DND-41 (cell line): ENCODE measurements around the gene STXBP6.
"Not testable (repeated sequence)": the region's sequence is repeated elsewhere in the genome, so short reads cannot be mapped to it uniquely, and the experiment has no call there.

Experiments
- ATAC-seq: fragments of 200-7000 bp; cut with Tn5 transposase; 3 replicates; pipeline ENCODE4 v1.9.1; 2021; ENCODE audit warnings: low read depth; ENCODE audit not compliant: insufficient read depth
- DNase-seq: peaks from one replicate; pipeline ENCODE4 v3.0.0-alpha.2; 2020
- H2AFZ ChIP-seq: 2 replicates; pipeline ENCODE4 v1.6.0; 2012; ENCODE audit warnings: low read depth, low read length
- H3K27ac ChIP-seq: 2 replicates; pipeline ENCODE4 v1.5.1; 2012; ENCODE audit warnings: low read length, inconsistent platforms
- H3K27me3 ChIP-seq: fragments of 200-600 bp; sonication (generic); 2 replicates; pipeline ENCODE4 v1.6.0; 2012; ENCODE audit warnings: low read length, mild to moderate bottlenecking, inconsistent platforms; ENCODE audit not compliant: insufficient read depth, poor library complexity
- H3K36me3 ChIP-seq: 2 replicates; pipeline ENCODE4 v1.5.1; 2012; ENCODE audit warnings: low read length, inconsistent platforms; ENCODE audit not compliant: insufficient read depth
- H3K4me1 ChIP-seq: 2 replicates; pipeline ENCODE4 v1.5.1; 2012; ENCODE audit warnings: mild to moderate bottlenecking, low read length; ENCODE audit not compliant: insufficient read depth
- H3K4me2 ChIP-seq: 2 replicates; pipeline ENCODE4 v1.6.0; 2012; ENCODE audit warnings: mild to moderate bottlenecking, moderate library complexity, low read length, inconsistent platforms; ENCODE audit not compliant: insufficient read depth
- H3K4me3 ChIP-seq, 2 experiments: fragments of 200-600 bp in 1 of 2; shearing (Covaris generic) in 1 of 2; 2 replicates each; pipeline ENCODE4 v1.5.1; 2012 to 2016; ENCODE audit warnings: inconsistent platforms in 2 of 2, low read length in 2 of 2, mild to moderate bottlenecking in 2 of 2, low read depth in 1 of 2, moderate library complexity in 1 of 2
- H3K79me2 ChIP-seq: 2 replicates; pipeline ENCODE4 v1.6.0; 2012; ENCODE audit warnings: low read length, inconsistent platforms; ENCODE audit not compliant: insufficient read depth
- H3K9ac ChIP-seq: 2 replicates; pipeline ENCODE4 v1.6.0; 2012; ENCODE audit warnings: low read depth, mild to moderate bottlenecking, inconsistent platforms, low read length, moderate library complexity
- H3K9me3 ChIP-seq: 2 replicates; pipeline ENCODE4 v1.5.1; 2012; ENCODE audit warnings: low read length, moderate library complexity, mild to moderate bottlenecking, inconsistent platforms; ENCODE audit not compliant: insufficient read depth, severe bottlenecking
- H4K20me1 ChIP-seq: 2 replicates; pipeline ENCODE4 v1.6.0; 2012; ENCODE audit warnings: low read length; ENCODE audit not compliant: insufficient read depth
- EZH2 ChIP-seq: IDR thresholded peaks from 3 replicates; pipeline ENCODE4 v1.6.1; 2012; ENCODE audit warnings: borderline replicate concordance, low read depth, mild to moderate bottlenecking, moderate library complexity, low read length, inconsistent platforms; ENCODE audit not compliant: severe bottlenecking
- TF ChIP-seq, protein P1 (sequence below): IDR thresholded peaks from 2 replicates; pipeline ENCODE4 v1.5.1; 2012; ENCODE audit warnings: borderline replicate concordance, low read length, moderate library complexity, mild to moderate bottlenecking; ENCODE audit not compliant: poor library complexity, severe bottlenecking; ENCODE audit errors: extremely low read depth

STXBP6 gene

DNA sequence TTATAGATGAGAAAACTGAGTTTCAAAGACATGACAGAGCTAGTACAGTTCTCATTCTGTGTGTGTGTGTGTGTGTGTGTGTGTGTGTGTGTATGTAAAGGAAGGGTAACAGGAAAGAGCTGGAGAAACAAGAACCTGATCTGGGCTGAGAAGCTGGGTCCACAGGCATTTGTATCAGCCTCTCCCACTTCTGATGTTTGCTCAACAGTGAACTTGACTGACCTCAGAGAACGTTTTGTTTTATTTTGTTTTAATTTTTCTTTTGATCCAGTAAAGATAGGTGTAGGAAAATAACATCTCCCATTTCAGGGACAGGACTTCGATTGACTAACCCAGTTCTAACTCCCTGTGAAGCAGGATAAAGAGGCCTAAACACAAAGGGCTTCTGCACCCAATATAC is 85.4 kb downstream of the STXBP6 start:
- Histone ChIP-seq H3K9ac (no peak overlapping the region), H3K27me3 (peaks cover 6% of the 10 kb centered on the region), H3K79me2 (no peaks in the 10 kb centered on the region), H3K4me1 (no peaks in the 10 kb centered on the region), H3K4me3 (no peak overlapping the region), H3K4me2 (no peak overlapping the region), H2AFZ (no peak overlapping the region), H4K20me1 (no peaks in the 10 kb centered on the region), H3K27ac (no peak overlapping the region), H3K36me3 (no peaks in the 10 kb centered on the region), H3K9me3 (no peaks in the 10 kb centered on the region)
- ATAC-seq (no peak), DNase-seq (no peak)
- TF ChIP-seq, protein P1, sequence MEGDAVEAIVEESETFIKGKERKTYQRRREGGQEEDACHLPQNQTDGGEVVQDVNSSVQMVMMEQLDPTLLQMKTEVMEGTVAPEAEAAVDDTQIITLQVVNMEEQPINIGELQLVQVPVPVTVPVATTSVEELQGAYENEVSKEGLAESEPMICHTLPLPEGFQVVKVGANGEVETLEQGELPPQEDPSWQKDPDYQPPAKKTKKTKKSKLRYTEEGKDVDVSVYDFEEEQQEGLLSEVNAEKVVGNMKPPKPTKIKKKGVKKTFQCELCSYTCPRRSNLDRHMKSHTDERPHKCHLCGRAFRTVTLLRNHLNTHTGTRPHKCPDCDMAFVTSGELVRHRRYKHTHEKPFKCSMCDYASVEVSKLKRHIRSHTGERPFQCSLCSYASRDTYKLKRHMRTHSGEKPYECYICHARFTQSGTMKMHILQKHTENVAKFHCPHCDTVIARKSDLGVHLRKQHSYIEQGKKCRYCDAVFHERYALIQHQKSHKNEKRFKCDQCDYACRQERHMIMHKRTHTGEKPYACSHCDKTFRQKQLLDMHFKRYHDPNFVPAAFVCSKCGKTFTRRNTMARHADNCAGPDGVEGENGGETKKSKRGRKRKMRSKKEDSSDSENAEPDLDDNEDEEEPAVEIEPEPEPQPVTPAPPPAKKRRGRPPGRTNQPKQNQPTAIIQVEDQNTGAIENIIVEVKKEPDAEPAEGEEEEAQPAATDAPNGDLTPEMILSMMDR, result no peak
- no peak for TF ChIP-seq EZH2

DNA sequence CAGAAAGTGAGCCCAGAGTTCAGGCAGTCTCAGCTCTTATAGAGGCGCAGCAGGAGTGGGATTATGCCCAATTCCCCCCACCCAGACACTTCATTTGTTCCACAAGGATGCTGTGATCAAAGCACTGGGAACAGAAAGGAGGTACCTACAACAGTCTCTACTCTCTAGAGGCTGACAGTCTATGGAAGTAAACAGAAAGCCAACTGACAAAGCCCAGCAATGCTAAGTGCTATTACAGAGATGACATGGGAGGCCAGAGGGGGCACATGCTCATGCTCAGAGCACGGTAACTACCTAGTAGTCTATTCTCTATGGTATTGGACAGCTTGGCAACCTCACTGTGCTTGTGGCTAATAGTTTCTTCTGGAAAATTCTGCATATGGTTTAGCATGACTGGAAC is 85.9 kb downstream of the STXBP6 start:
- TF ChIP-seq, protein P1, result no peak
- no peak for TF ChIP-seq EZH2
- Histone ChIP-seq H3K4me1 (no peaks in the 10 kb centered on the region), H3K79me2 (no peaks in the 10 kb centered on the region), H3K36me3 (no peaks in the 10 kb centered on the region), H3K9ac (no peak overlapping the region), H3K27ac (no peak overlapping the region), H3K27me3 (peaks cover 6% of the 10 kb centered on the region), H2AFZ (no peak overlapping the region), H3K4me2 (no peak overlapping the region), H3K9me3 (no peaks in the 10 kb centered on the region), H3K4me3 (no peak overlapping the region), H4K20me1 (no peaks in the 10 kb centered on the region)
- DNase-seq (no peak), ATAC-seq (no peak)

DNA sequence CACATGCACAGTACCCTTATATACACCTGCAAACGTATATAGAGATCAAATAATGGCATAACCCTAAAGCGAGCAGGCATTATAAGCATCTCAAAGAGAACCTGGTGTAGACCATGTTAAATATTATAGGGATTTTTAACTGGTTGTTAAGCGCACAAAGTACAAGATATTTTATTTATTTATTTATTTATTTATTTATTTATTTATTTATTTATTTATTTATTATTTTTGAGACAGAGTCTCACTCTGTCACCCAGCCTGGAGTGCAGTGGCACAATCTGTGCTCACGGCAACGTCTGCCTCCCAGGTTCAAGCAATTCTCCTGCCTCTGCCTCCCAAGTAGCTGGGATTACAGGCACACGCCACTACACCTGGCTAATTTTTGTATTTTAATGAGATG is 87.8 kb downstream of the STXBP6 start:
- H3K4me2 ChIP-seq, H3K36me3 ChIP-seq, H3K27me3 ChIP-seq, DNase-seq, H3K27ac ChIP-seq, H3K4me3 ChIP-seq, H3K79me2 ChIP-seq, H2AFZ ChIP-seq, H4K20me1 ChIP-seq, ATAC-seq, H3K9ac ChIP-seq, H3K9me3 ChIP-seq, H3K4me1 ChIP-seq: not testable (repeated sequence)

DNA sequence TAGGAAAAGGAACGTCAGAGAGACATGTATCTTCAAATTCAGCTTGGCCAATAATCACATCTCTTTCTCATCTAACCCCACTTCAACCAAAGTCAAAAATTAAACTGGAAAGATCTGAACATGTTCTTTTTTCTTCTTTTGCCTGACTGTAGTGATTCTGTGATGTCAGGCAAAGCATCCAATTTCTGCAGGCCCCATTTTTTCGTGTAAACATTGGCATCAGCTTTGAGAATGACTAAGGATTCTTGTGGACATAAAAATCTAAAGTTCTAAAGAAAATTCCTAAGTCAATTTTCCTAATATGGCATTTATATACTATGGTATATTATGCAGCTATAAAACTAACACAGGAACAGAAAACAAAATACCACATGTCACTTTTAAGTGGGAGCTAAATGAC is 89.1 kb downstream of the STXBP6 start:
- Histone ChIP-seq H3K79me2 (no peaks in the 10 kb centered on the region), H3K27ac (no peak overlapping the region), H3K4me3 (no peak overlapping the region), H4K20me1 (no peaks in the 10 kb centered on the region), H3K36me3 (no peaks in the 10 kb centered on the region), H3K27me3 (no peaks in the 10 kb centered on the region), H3K4me2 (no peak overlapping the region), H3K4me1 (no peaks in the 10 kb centered on the region), H2AFZ (no peak overlapping the region), H3K9ac (no peak overlapping the region), H3K9me3 (no peaks in the 10 kb centered on the region)
- no peak for DNase-seq
- ATAC-seq, result no peak
- no peak for TF ChIP-seq EZH2
- TF ChIP-seq, protein P1, result no peak
